Neural progenitor cell (in vitro differentiated cells): Measurements from ENCODE around the gene GNA15.
A peak's percentile ranks its signal among the peaks of the same experiment; 100 is the strongest.

Source experiments
- CTCF ChIP-seq: fragments of 200-600 bp; sonication (generic); IDR thresholded peaks from 2 replicates; pipeline ENCODE4 v1.5.1; 2017; ENCODE audit warnings: antibody characterized with exemption, mild to moderate bottlenecking
- EZH2 ChIP-seq: fragments of 200-600 bp; sonication (generic); IDR thresholded peaks from 2 replicates; pipeline ENCODE4 v1.6.1; 2017; ENCODE audit warnings: antibody characterized with exemption, mild to moderate bottlenecking, moderate library complexity
- EZH2phosphoT487 ChIP-seq: fragments of 200-600 bp; sonication (generic); IDR thresholded peaks from 2 replicates; pipeline ENCODE4 v1.6.1; 2017; ENCODE audit warnings: antibody characterized with exemption

GRCh38 chr19:3163230-3163886 is 27.5 kb downstream of the GNA15 start:
- TF ChIP-seq CTCF (peak; percentile 96), EZH2 (no peak), EZH2phosphoT487 (no peak)
